ENCODE results near the gene EXOC4. TPM values are rescaled to one million over a fixed set of nuclear protein-coding genes. Genes with fewer than 3 reads are reported as not detected.

Gene EXOC4
- total RNA-seq, 1 experiment from 2014 or later, result 66.2 TPM

GRCh38 chr7:133550145-133550544 lies 297.3 kb downstream of the EXOC4 start:
- H3K36me3 ChIP-seq (ENCODE audit: control insufficient read depth, insufficient read depth, low read length), result no peaks in the 10 kb centered on the region
- Mint-ChIP-seq H3K4me1 (ENCODE audit: low read depth, unreplicated experiment) (no peaks in the 10 kb centered on the region), H3K27ac (ENCODE audit: unreplicated experiment) (no peak overlapping the region), H3K4me3 (ENCODE audit: unreplicated experiment) (no peak overlapping the region), H3K27me3 (ENCODE audit: insufficient read depth, unreplicated experiment) (no peaks in the 10 kb centered on the region), H3K9me3 (ENCODE audit: unreplicated experiment) (no peaks in the 10 kb centered on the region), H3K36me3 (ENCODE audit: insufficient read depth, unreplicated experiment) (peaks cover 9% of the 10 kb centered on the region)
- POLR2A ChIA-PET, result no interaction called here
- no peaks in the 10 kb centered on the region for H3K9me3 ChIP-seq
- no TSS peak for BruUV-seq (replicated peaks)
- no peaks in the 10 kb centered on the region for H3K4me1 ChIP-seq
- CTCF ChIA-PET, result no interaction called here
- no peak for DNase-seq
- no peak overlapping the region for H3K4me3 ChIP-seq (ENCODE audit: low read depth, low read length)
- intact Hi-C loops (cut with micrococcal nuclease; ENCODE audit: unreplicated experiment), result no loop called here
- no peak for TF ChIP-seq CTCF (IDR thresholded peaks at IDR 0.05; ENCODE audit: insufficient read depth in 1 of 2, low read depth in 1 of 2, low read length in 1 of 2, severe bottlenecking in 1 of 2, unreplicated experiment in 1 of 2)
- H3K27me3 ChIP-seq (replicated peaks; ENCODE audit: control insufficient read depth, insufficient read depth, low read length), result no peaks in the 10 kb centered on the region

- no peaks in the 10 kb centered on the region for H3K36me3 ChIP-seq (ENCODE audit: control insufficient read depth, insufficient read depth, low read length)
Measured at GRCh38 chr7:133550811-133551210, 297.9 kb downstream of the EXOC4 start.

GRCh38 chr7:133551466-133551865 lies 298.6 kb downstream of the EXOC4 start:
- no peaks in the 10 kb centered on the region for H3K4me1 Mint-ChIP-seq (ENCODE audit: low read depth, unreplicated experiment)
- H3K27me3 ChIP-seq (replicated peaks; ENCODE audit: control insufficient read depth, insufficient read depth, low read length), result no peaks in the 10 kb centered on the region
- BruUV-seq (replicated peaks), result no TSS peak
- TF ChIP-seq CTCF (IDR thresholded peaks at IDR 0.05; ENCODE audit: insufficient read depth in 1 of 2, low read depth in 1 of 2, low read length in 1 of 2, severe bottlenecking in 1 of 2, unreplicated experiment in 1 of 2), result no peak
- intact Hi-C loops (cut with micrococcal nuclease; ENCODE audit: unreplicated experiment), result no loop called here
- no peaks in the 10 kb centered on the region for H3K9me3 ChIP-seq
- peaks cover 9% of the 10 kb centered on the region for H3K36me3 Mint-ChIP-seq (ENCODE audit: insufficient read depth, unreplicated experiment)
- H3K4me3 Mint-ChIP-seq (ENCODE audit: unreplicated experiment), result no peak overlapping the region
- no peaks in the 10 kb centered on the region for H3K36me3 ChIP-seq (ENCODE audit: control insufficient read depth, insufficient read depth, low read length)
- H3K4me1 ChIP-seq, result no peaks in the 10 kb centered on the region
- no peaks in the 10 kb centered on the region for H3K27me3 Mint-ChIP-seq (ENCODE audit: insufficient read depth, unreplicated experiment)
- H3K27ac Mint-ChIP-seq (ENCODE audit: unreplicated experiment), result no peak overlapping the region
- no peak overlapping the region for H3K4me3 ChIP-seq (ENCODE audit: low read depth, low read length)
- DNase-seq, result no peak
- POLR2A ChIA-PET, result no interaction called here
- CTCF ChIA-PET, result no interaction called here
- H3K9me3 Mint-ChIP-seq (ENCODE audit: unreplicated experiment), result no peaks in the 10 kb centered on the region

More at GRCh38 chr7:133550811-133551210, 297.9 kb downstream of the EXOC4 start:
- no TSS peak for BruUV-seq (replicated peaks)
- no peak overlapping the region for H3K4me3 ChIP-seq (ENCODE audit: low read depth, low read length)
- Mint-ChIP-seq H3K9me3 (ENCODE audit: unreplicated experiment) (no peaks in the 10 kb centered on the region), H3K4me3 (ENCODE audit: unreplicated experiment) (no peak overlapping the region), H3K4me1 (ENCODE audit: low read depth, unreplicated experiment) (no peaks in the 10 kb centered on the region), H3K27ac (ENCODE audit: unreplicated experiment) (no peak overlapping the region), H3K36me3 (ENCODE audit: insufficient read depth, unreplicated experiment) (peaks cover 9% of the 10 kb centered on the region), H3K27me3 (ENCODE audit: insufficient read depth, unreplicated experiment) (no peaks in the 10 kb centered on the region)
- H3K9me3 ChIP-seq, result no peaks in the 10 kb centered on the region
- TF ChIP-seq CTCF (IDR thresholded peaks at IDR 0.05; ENCODE audit: insufficient read depth in 1 of 2, low read depth in 1 of 2, low read length in 1 of 2, severe bottlenecking in 1 of 2, unreplicated experiment in 1 of 2), result no peak
- no peaks in the 10 kb centered on the region for H3K4me1 ChIP-seq
- intact Hi-C loops (cut with micrococcal nuclease; ENCODE audit: unreplicated experiment), result no loop called here
- no peak for DNase-seq
- H3K27me3 ChIP-seq (replicated peaks; ENCODE audit: control insufficient read depth, insufficient read depth, low read length), result no peaks in the 10 kb centered on the region
- CTCF ChIA-PET, result no interaction called here
- POLR2A ChIA-PET, result no interaction called here
